HCT116 (cell line): ENCODE measurements around the gene DONSON. TPM values are rescaled to one million over a fixed set of nuclear protein-coding genes. Genes with fewer than 3 reads are reported as not detected.

Source experiments
- ATAC-seq: fragments of 200-7000 bp; cut with Tn5 transposase; 2 replicates; pipeline ENCODE4 v1.9.1; 2020; ENCODE audit warnings: mild to moderate bottlenecking, moderate library complexity
- Bru-seq: library from RNA; stranded (reverse); fragments of 400-500 nt; gene quantifications from one replicate; lab custom pipeline; 2021; lab: Mats Ljungman, UMichigan
- BruChase-seq, 2 experiments: library from RNA; stranded (reverse); fragments of 400-500 nt; gene quantifications; one replicate each; lab custom pipeline; 2021; lab: Mats Ljungman, UMichigan
- BruUV-seq: library from RNA; stranded (reverse); fragments of 400-500 nt; replicated peaks from 2 replicates; lab custom pipeline; 2021; lab: Mats Ljungman, UMichigan
- CTCF ChIA-PET: fragments of 300-600 bp; sonication (Branson Sonifier 250); formaldehyde crosslinking; loops from one replicate; lab custom pipeline; 2021; ENCODE audit warnings: antibody characterized with exemption; lab: Charles Lee
- POLR2A ChIA-PET: fragments of 300-600, 350-600 bp; sonication (Branson Sonifier 250); formaldehyde crosslinking; loops from one replicate; lab custom pipeline; 2021; ENCODE audit warnings: antibody characterized with exemption; lab: Charles Lee
- RAD21 ChIA-PET, 2 experiments: fragments of 300-600 bp; sonication (Branson Sonifier 250); formaldehyde crosslinking; loops; one replicate each; lab custom pipeline; 2023; ENCODE audit warnings: low total read pairs in 2 of 2; ENCODE audit not compliant: uncharacterized antibody in 2 of 2, unreplicated experiment in 2 of 2, low non-redundant PET in 1 of 2; lab: Charles Lee
- DNase-seq: peaks from one replicate; pipeline ENCODE4 v3.0.0-alpha.2; 2010; ENCODE audit warnings: low read depth, low spot score
- H2AFZ ChIP-seq: fragments of 200-600 bp; shearing (Covaris generic), sonication (generic); 2 replicates; pipeline ENCODE4 v1.6.1; 2017; ENCODE audit warnings: low read depth, mixed run types, mixed read lengths, antibody characterized with exemption, low read length; ENCODE audit not compliant: poor library complexity, severe bottlenecking
- H3K27ac ChIP-seq: 2 replicates; pipeline ENCODE4 v1.5.1; 2012; ENCODE audit warnings: low read depth, low read length
- H3K27me3 ChIP-seq: fragments of 200-600 bp; sonication (generic); 2 replicates; pipeline ENCODE4 v1.6.1; 2016; ENCODE audit warnings: mixed run types, low read length, mixed read lengths; ENCODE audit not compliant: insufficient read depth
- H3K36me3 ChIP-seq, 2 experiments: fragments of 200-500 bp in 1 of 2; fragments of 200-600 bp in 1 of 2; sonication (Bioruptor generic) in 1 of 2; sonication (generic) in 1 of 2; 2 replicates each; pipeline versions ENCODE4 v1.5.1 to v1.6.1; 2014 to 2016; ENCODE audit warnings: low read length in 2 of 2, inconsistent platforms in 1 of 2, mixed read lengths in 1 of 2, mixed run types in 1 of 2; ENCODE audit not compliant: insufficient read depth in 2 of 2, control insufficient read depth in 1 of 2
- H3K4me1 ChIP-seq, 2 experiments: fragments of 200-600 bp in 1 of 2; sonication (generic) in 1 of 2; 2 replicates each; pipeline versions ENCODE4 v1.5.1 to v1.6.1; 2012 to 2017; ENCODE audit warnings: low read length in 2 of 2, inconsistent platforms in 1 of 2, mild to moderate bottlenecking in 1 of 2, mixed read lengths in 1 of 2, mixed run types in 1 of 2, moderate library complexity in 1 of 2; ENCODE audit not compliant: insufficient read depth in 2 of 2, control insufficient read depth in 1 of 2
- H3K4me2 ChIP-seq: fragments of 200-600 bp; sonication (generic); 2 replicates; pipeline ENCODE4 v1.6.1; 2017; ENCODE audit warnings: mixed run types, low read length, mixed read lengths
- H3K4me3 ChIP-seq, 2 experiments: fragments of 200-600 bp in 1 of 2; sonication (generic) in 1 of 2; replicated peaks in 1 of 2; 2 replicates each; pipeline ENCODE4 v1.5.1; 2011 to 2016; ENCODE audit warnings: low read length in 2 of 2, control low read depth in 1 of 2, low read depth in 1 of 2, mild to moderate bottlenecking in 1 of 2, mixed read lengths in 1 of 2, mixed run types in 1 of 2
- H3K79me2 ChIP-seq: fragments of 200-600 bp; sonication (generic); 2 replicates; pipeline ENCODE4 v1.6.1; 2017; ENCODE audit warnings: mild to moderate bottlenecking, mixed run types, low read length, moderate library complexity, mixed read lengths; ENCODE audit not compliant: insufficient read depth
- H3K9ac ChIP-seq: fragments of 200-600 bp; sonication (generic); 2 replicates; pipeline ENCODE4 v1.6.1; 2016; ENCODE audit warnings: low read length, mixed read lengths
- H3K9me2 ChIP-seq: fragments of 200-600 bp; sonication (generic), shearing (Covaris generic); 2 replicates; pipeline ENCODE4 v1.6.1; 2017; ENCODE audit warnings: mixed run types, mild to moderate bottlenecking, moderate library complexity; ENCODE audit not compliant: insufficient read depth
- H3K9me3 ChIP-seq, 2 experiments: fragments of 200-500 bp in 1 of 2; fragments of 200-600 bp in 1 of 2; sonication (Bioruptor generic) in 1 of 2; sonication (generic) in 1 of 2; 2 replicates each; pipeline ENCODE4 v1.6.1; 2014 to 2017; ENCODE audit warnings: low read length in 2 of 2, mixed read lengths in 2 of 2, inconsistent platforms in 1 of 2, low read depth in 1 of 2, mild to moderate bottlenecking in 1 of 2, mixed run types in 1 of 2, moderate library complexity in 1 of 2; ENCODE audit not compliant: control insufficient read depth in 1 of 2, insufficient read depth in 1 of 2
- H4K20me1 ChIP-seq: fragments of 200-600 bp; sonication (generic), shearing (Covaris generic); 2 replicates; pipeline ENCODE4 v1.6.1; 2017; ENCODE audit warnings: mixed run types, mild to moderate bottlenecking, moderate library complexity; ENCODE audit not compliant: insufficient read depth
- ATF3 ChIP-seq: IDR thresholded peaks from 2 replicates; pipeline ENCODE4 v1.6.1; 2012
- CEBPB ChIP-seq: IDR thresholded peaks from 2 replicates; pipeline ENCODE4 v1.6.1; 2012; ENCODE audit warnings: low read depth
- EGR1 ChIP-seq: IDR thresholded peaks from 2 replicates; pipeline ENCODE4 v1.6.1; 2012; ENCODE audit warnings: low read depth
- ELF1 ChIP-seq: IDR thresholded peaks from 2 replicates; pipeline ENCODE4 v1.6.1; 2012; ENCODE audit warnings: low read depth, borderline replicate concordance
- EZH2 ChIP-seq: fragments of 200-600 bp; sonication (generic); IDR thresholded peaks from 2 replicates; pipeline ENCODE4 v1.6.1; 2017; ENCODE audit warnings: antibody characterized with exemption, mixed run types
- EZH2phosphoT487 ChIP-seq: fragments of 200-600 bp; IDR thresholded peaks from 2 replicates; pipeline ENCODE4 v1.6.1; 2018; ENCODE audit warnings: antibody characterized with exemption, borderline replicate concordance
- JUND ChIP-seq: IDR thresholded peaks from 2 replicates; pipeline ENCODE4 v1.6.1; 2012
- POLR2AphosphoS5 ChIP-seq: IDR thresholded peaks from 2 replicates; pipeline ENCODE4 v1.6.1; 2011; ENCODE audit warnings: mild to moderate bottlenecking, low read depth, low read length, moderate library complexity
- RAD21 ChIP-seq: IDR thresholded peaks from 2 replicates; pipeline ENCODE4 v1.6.1; 2012; ENCODE audit warnings: low read depth, mild to moderate bottlenecking
- REST ChIP-seq: IDR thresholded peaks from 2 replicates; pipeline ENCODE4 v1.6.1; 2012; ENCODE audit warnings: low read depth
- SIN3A ChIP-seq: IDR thresholded peaks from 2 replicates; pipeline ENCODE4 v1.6.1; 2012; ENCODE audit warnings: low read depth
- SRF ChIP-seq: IDR thresholded peaks from 2 replicates; pipeline ENCODE4 v1.6.1; 2012; ENCODE audit warnings: low read depth
- TCF7L2 ChIP-seq: IDR thresholded peaks from 2 replicates; pipeline ENCODE4 v1.7.0; 2011; ENCODE audit warnings: borderline replicate concordance, inconsistent platforms; ENCODE audit not compliant: insufficient read depth, insufficient read length; ENCODE audit errors: extremely low read depth
- ZBTB33 ChIP-seq: IDR thresholded peaks from 2 replicates; pipeline ENCODE4 v1.6.1; 2011; ENCODE audit warnings: mild to moderate bottlenecking, low read length, moderate library complexity; ENCODE audit not compliant: insufficient replicate concordance; ENCODE audit errors: extremely low read depth
- ZNF274 ChIP-seq: fragments of 200-500 bp; sonication (Bioruptor generic); IDR thresholded peaks from 2 replicates; pipeline ENCODE4 v1.6.1; 2014; ENCODE audit warnings: mild to moderate bottlenecking, low read depth, low read length, inconsistent platforms
- intact Hi-C: fragments of 100-400 bp; cut with micrococcal nuclease; formaldehyde crosslinking; loops from 2 replicates; pipeline ENCODE4 v1.10.0; 2022
- long read RNA-seq: library from polyadenylated mRNA; unstranded; transcript quantifications from one replicate; pipeline ENCODE4 v2.0.0, GENCODE V29; 2021; ENCODE audit not compliant: unreplicated experiment
- polyA plus RNA-seq: library from polyadenylated mRNA; unstranded; fragments of >200 nt; gene quantifications from 2 replicates; pipeline ENCODE4 v1.2.1, GENCODE V29; 2012; ENCODE audit warnings: missing spikeins
- total RNA-seq: library from RNA; stranded (reverse); gene quantifications from one replicate; pipeline ENCODE4 v1.2.1, GENCODE V29; 2021; ENCODE audit not compliant: unreplicated experiment

DONSON gene
- total RNA-seq = 31.7 TPM
- polyA plus RNA-seq = 19.4 and 22.6 TPM in 2 replicates
- percentile 81 among the genes with signal in this experiment for Bru-seq, nascent RNA
- BruChase-seq, experiment 1, labeled RNA remaining after a 6-hour chase = percentile 90 among the genes with signal in this experiment
- BruChase-seq, experiment 2, labeled RNA remaining after a 2-hour chase = percentile 85 among the genes with signal in this experiment
- long read RNA-seq, transcript DONSON-201 (10 exons, 2,170 nt) = major isoform, 32 of 68 reads
- long read RNA-seq, partial matches to known transcripts = 11 of 68 reads
- long read RNA-seq, other reads (novel, unspliced or antisense) = 24 of 68 reads

GRCh38 chr21:33588485-33589335, at the start of gene DONSON:
DONSON (minus strand) TSS chr21:33588684; CDS start chr21:33588641, 43 bp downstream.
- no peaks in the 10 kb centered on the region for H3K27me3 ChIP-seq
- peak; percentile 93 for ATAC-seq
- TF ChIP-seq JUND = no peak
- TF ChIP-seq REST = no peak
- peak; percentile 80 for TF ChIP-seq EGR1
- no peak for TF ChIP-seq ELF1
- no peak for TF ChIP-seq ZNF274
- no peak for TF ChIP-seq EZH2phosphoT487
- TF ChIP-seq SIN3A = peak; percentile 46; the same call in 1 of the 2 replicates
- no peak for TF ChIP-seq SRF
- TF ChIP-seq ZBTB33 = no peak
- peak; percentile 73; the same call in 1 of the 2 replicates for TF ChIP-seq POLR2AphosphoS5
- no peak for TF ChIP-seq RAD21
- TF ChIP-seq ATF3 = no peak
- TF ChIP-seq TCF7L2 = no peak
- no peak for TF ChIP-seq EZH2
- TF ChIP-seq CEBPB = no peak

More at GRCh38 chr21:33588485-33589335, at the start of gene DONSON:
- Histone ChIP-seq H3K27ac (peak within 1 kb of the TSS; percentile 86), H4K20me1 (no peaks in the 10 kb centered on the region), H3K4me2 (peak within 1 kb of the TSS; percentile 95), H2AFZ (peak within 1 kb of the TSS; percentile 86), H3K36me3 (peaks cover 8 to 20% of the 10 kb centered on the region in 2 experiments; a peak in 3 of 4 replicates), H3K9me3 (no peaks in the 10 kb centered on the region), H3K9me2 (no peaks in the 10 kb centered on the region), H3K9ac (peak within 1 kb of the TSS; percentile 95), H3K4me3 (peak within 1 kb of the TSS; percentile 86 to 88), H3K4me1 (peaks cover 6 to 21% of the 10 kb centered on the region in 2 experiments; a peak in 3 of 4 replicates), H3K79me2 (peaks cover 41% of the 10 kb centered on the region)
- ChIA-PET RAD21 (no interaction called here), POLR2A (interaction anchor here (0.7 to 1.6 kb wide), 9 partner anchors 8 to 46 kb away, joined by 3 to 4 read pairs (median 3); partner anchors contain the start of gene SON), CTCF (interaction anchor here (0.7 to 2.0 kb wide), 5 partner anchors 11 to 1019 kb away, joined by 3 to 17 read pairs (median 4); partner anchors contain the start of gene PAXBP1)
- intact Hi-C loops = no loop called here
- peak; percentile 35 for DNase-seq
- TSS peak; percentile 84 for BruUV-seq
